CD4-positive, alpha-beta T cell (primary cell): ENCODE measurements around the gene DNAAF5. TPM values are rescaled to one million over a fixed set of nuclear protein-coding genes. Genes with fewer than 3 reads are reported as not detected.

Source experiments
- ATAC-seq: fragments of 200-7000 bp; cut with Tn5 transposase; one replicate; pipeline ENCODE4 v1.10.0; 2022; ENCODE audit warnings: mild to moderate bottlenecking; ENCODE audit not compliant: poor library complexity
- CTCF ChIA-PET: fragments of 350-600 bp; sonication (Branson Sonifier 250); formaldehyde crosslinking; loops from one replicate; lab custom pipeline; 2021; ENCODE audit warnings: antibody characterized with exemption, inconsistent platforms; lab: Charles Lee
- POLR2A ChIA-PET: fragments of 350-600 bp; sonication (Branson Sonifier 250); formaldehyde crosslinking; loops from one replicate; lab custom pipeline; 2021; ENCODE audit warnings: antibody characterized with exemption, inconsistent platforms; lab: Charles Lee
- DNase-seq, 14 experiments: peaks; one replicate each; pipeline ENCODE4 v3.0.0-alpha.2; 2013 to 2020; ENCODE audit warnings: mixed read lengths in 2 of 14
- H3K27ac ChIP-seq, 2 donors: one replicate each; pipeline versions ENCODE4 v1.5.1 to v1.7.0; 2013; ENCODE audit warnings: low read length in 2 of 2, low read depth in 1 of 2, mild to moderate bottlenecking in 1 of 2
- H3K27me3 ChIP-seq, 2 experiments: 1 replicate in 1 of 2; 2 replicates in 1 of 2; pipeline versions ENCODE4 v1.6.1 to v1.7.0; 2013; ENCODE audit warnings: low read length in 2 of 2, control low read depth in 1 of 2, mild to moderate bottlenecking in 1 of 2, moderate library complexity in 1 of 2; ENCODE audit not compliant: insufficient read depth in 2 of 2, control insufficient read depth in 1 of 2
- H3K36me3 ChIP-seq: one replicate; pipeline ENCODE4 v1.6.1; 2013; ENCODE audit warnings: low read length, control low read depth; ENCODE audit not compliant: insufficient read depth
- H3K4me1 ChIP-seq: one replicate; pipeline ENCODE4 v1.6.1; 2013; ENCODE audit warnings: low read length, control low read depth; ENCODE audit not compliant: insufficient read depth
- H3K4me3 ChIP-seq: one replicate; pipeline ENCODE4 v1.5.1; 2013; ENCODE audit warnings: mild to moderate bottlenecking, low read length, moderate library complexity
- H3K9me3 ChIP-seq, 2 experiments: 1 replicate in 1 of 2; 2 replicates in 1 of 2; pipeline versions ENCODE4 v1.6.1 to v1.7.0; 2013; ENCODE audit warnings: low read length in 2 of 2, mild to moderate bottlenecking in 2 of 2, control low read depth in 1 of 2, moderate library complexity in 1 of 2; ENCODE audit not compliant: control insufficient read depth in 1 of 2, insufficient read depth in 1 of 2
- H3K27ac Mint-ChIP-seq: one replicate; pipeline ENCODE4 v1.8.0; 2020; ENCODE audit warnings: mixed read lengths
- H3K27me3 Mint-ChIP-seq: one replicate; pipeline ENCODE4 v1.8.0; 2021; ENCODE audit warnings: mixed read lengths
- H3K36me3 Mint-ChIP-seq: one replicate; pipeline ENCODE4 v1.8.0; 2021; ENCODE audit warnings: low read depth, mixed read lengths
- H3K4me1 Mint-ChIP-seq: one replicate; pipeline ENCODE4 v1.8.0; 2021; ENCODE audit warnings: low read depth, mixed read lengths
- H3K4me3 Mint-ChIP-seq: one replicate; pipeline ENCODE4 v1.8.0; 2020; ENCODE audit warnings: mild to moderate bottlenecking, mixed read lengths
- H3K9me3 Mint-ChIP-seq: one replicate; pipeline ENCODE4 v1.8.0; 2020; ENCODE audit warnings: mixed read lengths
- CTCF ChIP-seq: fragments of 200-600 bp; IDR thresholded peaks from one replicate; pipeline ENCODE4 v1.8.0; 2022; ENCODE audit warnings: antibody characterized with exemption, mild to moderate bottlenecking
- intact Hi-C, 2 experiments: fragments of 100-400 bp; cut with DNase I in 1 of 2; cut with micrococcal nuclease in 1 of 2; formaldehyde crosslinking; loops; one replicate each; pipeline versions ENCODE4 v1.15.1 to v1.9.0; 2023 to 2025; cut with DNase I, micrococcal nuclease
- total RNA-seq, 174 experiments: library from RNA in 2 of 174; stranded (reverse) in 2 of 174; gene quantifications; one replicate each; pipeline ENCODE4 v1.2.3 and lab custom pipeline; 2021 to 2026

The DNAAF5 gene
- total RNA-seq, 2 experiments from 2014 or later = 4.8 to 6.1 TPM

- ChIA-PET POLR2A (no interaction called here), CTCF (no interaction called here)
- Mint-ChIP-seq H3K4me1 (peaks cover 26% of the 10 kb centered on the region), H3K4me3 (peak overlapping the region; percentile 15), H3K9me3 (peaks cover 3% of the 10 kb centered on the region), H3K27me3 (no peaks in the 10 kb centered on the region), H3K36me3 (peaks cover 28% of the 10 kb centered on the region), H3K27ac (no peak overlapping the region)
- DNase-seq (no peak), ATAC-seq (no peak)
- intact Hi-C loops = no loop called here
- Histone ChIP-seq H3K27ac (no peak overlapping the region), H3K4me1 (peaks cover 21% of the 10 kb centered on the region), H3K4me3 (no peak overlapping the region), H3K9me3 (peaks cover 0 to 14% of the 10 kb centered on the region in 2 experiments), H3K36me3 (peaks cover 5% of the 10 kb centered on the region), H3K27me3 (no peaks in the 10 kb centered on the region)
- TF ChIP-seq CTCF = no peak
Measured at GRCh38 chr7:724298-724697, 2.2 kb upstream of the DNAAF5 start.

- H3K9me3 ChIP-seq = peaks cover 0 to 14% of the 10 kb centered on the region in 2 experiments
- Mint-ChIP-seq H3K36me3 (peaks cover 36% of the 10 kb centered on the region), H3K27ac (peak overlapping the region; percentile 36), H3K9me3 (peaks cover 3% of the 10 kb centered on the region), H3K4me1 (peaks cover 26% of the 10 kb centered on the region), H3K27me3 (no peaks in the 10 kb centered on the region), H3K4me3 (peak overlapping the region; percentile 86)
- no peak overlapping the region for H3K27ac ChIP-seq
- intact Hi-C loops = loop anchor here (1.0 to 5.0 kb wide), 3 partner anchors 141 to 152 kb away; partner anchors contain the start of gene GET4 (in 1 of the 2)
- ATAC-seq (no peak), DNase-seq (no peak)
- ChIA-PET CTCF (no interaction called here), POLR2A (interaction anchor here (1.0 to 1.6 kb wide), 2 partner anchors 12 to 250 kb away, joined by 3 to 4 read pairs; partner anchors contain the start of gene COX19)
- TF ChIP-seq CTCF = no peak
- peak overlapping the region; percentile 73 for H3K4me3 ChIP-seq
- peaks cover 11% of the 10 kb centered on the region for H3K36me3 ChIP-seq
- no peaks in the 10 kb centered on the region for H3K27me3 ChIP-seq
- H3K4me1 ChIP-seq = peaks cover 21% of the 10 kb centered on the region
Measured at GRCh38 chr7:725223-726005, 1.1 kb upstream of the DNAAF5 start.

- H3K4me3 Mint-ChIP-seq = no peak overlapping the region
- Histone ChIP-seq H3K9me3 (peaks cover 0 to 9% of the 10 kb centered on the region in 2 experiments), H3K27ac (no peak overlapping the region), H3K4me1 (peaks cover 21% of the 10 kb centered on the region), H3K36me3 (peaks cover 16% of the 10 kb centered on the region), H3K4me3 (peak overlapping the region; percentile 73), H3K27me3 (no peaks in the 10 kb centered on the region)
- ChIA-PET CTCF (no interaction called here), POLR2A (interaction anchor here (0.7 to 1.6 kb wide), 3 partner anchors 108 to 375 kb away, joined by 3 to 4 read pairs (median 3); partner anchors contain the start of gene COX19)
- peaks cover 1% of the 10 kb centered on the region for H3K9me3 Mint-ChIP-seq
- H3K4me1 Mint-ChIP-seq = peaks cover 26% of the 10 kb centered on the region
- H3K27ac Mint-ChIP-seq = no peak overlapping the region
- intact Hi-C loops = loop anchor here (1.0 to 5.0 kb wide), 3 partner anchors 142 to 151 kb away; partner anchors contain the start of gene GET4 (in 1 of the 2)
- H3K36me3 Mint-ChIP-seq = peaks cover 43% of the 10 kb centered on the region
- TF ChIP-seq CTCF = no peak
- no peak for DNase-seq
- no peaks in the 10 kb centered on the region for H3K27me3 Mint-ChIP-seq
- ATAC-seq = peak; percentile 40
Measured at GRCh38 chr7:726854-727103, 280 bp downstream of the DNAAF5 start.
